Muscle of leg (tissue), 11 donors: ENCODE results near the gene TMEM50B. TPM values are rescaled to one million over a fixed set of nuclear protein-coding genes. Genes with fewer than 3 reads are reported as not detected.
"Not testable (repeated sequence)": the region's sequence is repeated elsewhere in the genome, so short reads cannot be mapped to it uniquely, and the experiment has no call there.

Experiments
- DNase-seq: peaks from one replicate; pipeline ENCODE4 v3.0.0; 2013
- H3K27ac ChIP-seq: one replicate; pipeline ENCODE4 v1.5.1; 2013; ENCODE audit warnings: mild to moderate bottlenecking, low read length, control low read depth
- H3K27me3 ChIP-seq: one replicate; pipeline ENCODE4 v1.6.1; 2013; ENCODE audit warnings: low read length; ENCODE audit not compliant: control insufficient read depth, insufficient read depth
- H3K36me3 ChIP-seq: one replicate; pipeline ENCODE4 v1.6.1; 2013; ENCODE audit warnings: low read length; ENCODE audit not compliant: control insufficient read depth, insufficient read depth
- H3K4me1 ChIP-seq: one replicate; pipeline ENCODE4 v1.6.1; 2013; ENCODE audit warnings: low read length; ENCODE audit not compliant: control insufficient read depth, insufficient read depth
- H3K4me3 ChIP-seq: one replicate; pipeline ENCODE4 v1.5.1; 2013; ENCODE audit warnings: low read length, control low read depth
- H3K9me3 ChIP-seq: replicated peaks from 2 replicates; pipeline ENCODE4 v1.6.1; 2013; ENCODE audit warnings: low read depth, low read length; ENCODE audit not compliant: control insufficient read depth
- WGBS: methylation state at CpG from one replicate; pipeline ENCODE4 v1.1.5; 2013; ENCODE audit warnings: missing lambda C conversion rate; ENCODE audit not compliant: insufficient coverage; 5-methylcytosine and 5-hydroxymethylcytosine counted together
- polyA plus RNA-seq, 8 donors: library from polyadenylated mRNA; unstranded; fragments of 120-200 nt; gene quantifications; one replicate each; pipeline versions ENCODE4 v1.2.1 to v1.2.3, GENCODE V29; 2013; ENCODE audit warnings: inconsistent platforms in 1 of 8, low replicate concordance in 1 of 8; ENCODE audit not compliant: insufficient read length in 8 of 8, insufficient read depth in 1 of 8
- total RNA-seq: library from RNA; stranded (reverse); fragments of 120-200 nt; gene quantifications from one replicate; pipeline ENCODE4 v1.2.4, GENCODE V29; 2013

The TMEM50B gene
- total and polyA plus RNA-seq, 9 donors, result 15.3 to 29.5 (median 22.9) TPM

DNA sequence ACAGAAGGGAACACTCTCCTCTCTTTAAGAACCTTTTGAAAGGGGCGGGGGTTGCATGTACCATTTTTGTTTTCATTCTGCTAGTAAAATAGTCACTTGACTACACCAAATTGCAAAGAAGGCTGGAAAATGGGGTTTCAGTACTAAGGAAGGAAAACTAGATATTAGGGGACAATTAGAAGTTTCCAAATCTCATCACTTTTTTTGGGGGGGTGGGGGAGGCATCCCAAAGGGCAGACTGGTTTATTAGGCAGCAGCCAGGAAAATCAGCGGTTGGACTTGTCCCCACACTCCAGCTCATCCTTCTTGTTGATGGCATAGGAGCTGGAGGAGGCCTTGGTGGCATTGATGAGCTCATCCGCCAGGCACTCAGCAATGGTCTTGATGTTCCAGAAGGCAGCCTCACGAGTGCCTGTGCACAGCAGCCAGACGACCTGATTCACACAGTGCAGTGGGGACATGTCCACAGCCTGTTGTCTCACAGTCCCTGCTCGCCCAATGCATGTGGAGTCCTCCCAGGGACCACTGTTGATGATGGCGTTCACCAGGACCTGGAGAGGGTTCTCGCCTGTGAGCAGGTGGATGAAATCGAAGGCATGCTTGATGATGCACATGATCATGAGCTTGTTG lies 1.7 kb upstream of the TMEM50B start:
- H3K4me1 ChIP-seq, result peaks cover 5% of the 10 kb centered on the region
- no peaks in the 10 kb centered on the region for H3K36me3 ChIP-seq
- 84% methylated on average over 7 of the region's 9 CpGs for WGBS

DNA sequence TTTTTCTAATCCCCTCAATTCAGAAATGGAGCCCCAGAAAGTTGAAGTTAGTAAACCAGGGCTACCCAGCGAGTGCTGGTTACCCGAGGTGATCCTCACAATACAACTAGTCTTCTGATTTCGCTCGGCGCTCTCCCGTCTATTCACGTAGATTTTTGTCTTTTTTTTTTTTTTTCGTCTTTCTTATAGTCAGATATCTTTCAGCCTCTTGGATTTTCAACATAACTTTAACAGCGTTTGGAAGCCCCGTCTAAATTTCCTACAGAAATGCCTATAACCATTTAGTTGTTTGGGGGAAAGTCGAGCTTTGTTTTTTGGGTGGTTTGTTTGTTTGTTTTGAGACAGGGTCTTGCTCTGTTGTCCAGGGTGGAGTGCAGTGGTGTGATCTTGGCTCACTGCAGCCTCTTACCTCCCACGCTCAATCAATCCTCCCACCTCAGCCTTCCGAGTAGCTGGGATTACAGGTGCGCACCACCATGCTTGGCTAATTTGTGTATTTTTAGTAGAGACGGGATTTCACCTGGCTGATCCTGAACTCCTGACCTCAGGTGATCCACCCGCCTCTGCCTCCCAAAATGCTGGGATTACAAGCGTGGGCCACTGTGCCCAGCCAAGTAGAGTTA lies 818 bp upstream of the TMEM50B start:
- Histone ChIP-seq H3K27me3 (no peaks in the 10 kb centered on the region), H3K36me3 (no peaks in the 10 kb centered on the region), H3K4me3 (peak overlapping the region; percentile 75), H3K9me3 (no peaks in the 10 kb centered on the region), H3K4me1 (peaks cover 5% of the 10 kb centered on the region), H3K27ac (peak overlapping the region; percentile 88)
- WGBS, result 27% methylated on average over 8 of the region's 17 CpGs
- no peak for DNase-seq

More for the DNA sequence above, 1.7 kb upstream of the TMEM50B start:
- DNase-seq, result no peak
- H3K27ac ChIP-seq, result no peak overlapping the region
- no peak overlapping the region for H3K4me3 ChIP-seq
- H3K27me3 ChIP-seq, result no peaks in the 10 kb centered on the region
- no peaks in the 10 kb centered on the region for H3K9me3 ChIP-seq

DNA sequence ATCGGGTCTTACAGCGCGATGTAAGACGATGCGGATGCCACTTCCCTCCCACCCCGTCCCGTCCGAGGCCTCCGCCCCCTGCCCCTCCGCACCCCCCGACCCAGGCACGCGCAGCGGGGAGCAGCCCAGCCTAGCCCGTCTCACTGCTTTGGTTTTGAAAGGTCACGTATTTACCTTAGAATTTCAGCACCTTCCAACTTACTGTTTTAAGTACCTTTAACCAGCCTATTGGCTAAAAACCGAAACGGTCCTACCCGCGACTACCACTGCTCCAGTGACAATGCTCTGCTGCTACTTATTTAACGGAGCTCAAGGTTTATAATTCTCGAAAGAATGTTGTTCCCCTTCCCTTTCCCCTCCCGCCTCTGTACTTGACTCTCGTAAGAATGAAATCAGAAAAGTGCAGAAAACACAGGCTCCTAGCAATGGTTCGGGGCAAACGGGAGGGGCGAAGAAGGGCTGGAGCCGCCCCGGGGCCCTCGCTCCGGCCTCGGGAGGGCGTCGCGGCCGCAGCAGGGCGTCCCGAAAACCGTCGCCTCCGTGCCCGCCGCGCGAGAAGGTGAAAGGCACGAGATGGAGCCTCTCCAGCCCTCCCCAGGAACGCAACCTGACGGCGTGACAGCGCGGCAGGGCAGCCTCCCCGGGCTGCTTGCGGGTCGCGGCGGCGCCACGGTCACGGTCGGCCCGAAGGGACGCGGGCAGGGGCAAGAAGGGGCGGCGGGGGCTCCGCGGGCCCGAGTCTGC lies 667 bp downstream of the TMEM50B start:
- Histone ChIP-seq H3K9me3 (no peaks in the 10 kb centered on the region), H3K27ac (peak overlapping the region; percentile 92)

DNA sequence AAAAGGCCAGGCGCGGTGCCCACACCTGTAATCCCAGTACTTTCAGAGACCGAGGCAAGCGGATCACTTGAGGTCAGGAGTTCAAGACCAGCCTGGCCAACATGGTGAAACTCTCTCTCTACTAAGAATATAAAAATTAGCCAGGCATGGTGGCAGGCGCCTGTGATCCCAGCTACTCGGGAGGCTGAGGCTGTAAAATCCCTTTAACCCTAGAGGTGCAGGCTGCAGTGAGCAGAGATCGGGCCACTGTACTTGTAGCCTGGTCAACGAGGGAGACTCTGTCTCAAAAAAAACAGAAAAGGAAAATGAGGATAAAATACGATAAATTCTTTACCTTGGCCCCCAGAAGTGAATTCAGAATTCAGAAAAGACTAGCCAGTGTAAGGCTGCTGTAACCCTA lies 1.6 kb downstream of the TMEM50B start:
- whole genome bisulfite sequencing, result 86% methylated on average over 1 of the region's 9 CpGs
- no peak for DNase-seq
- no peaks in the 10 kb centered on the region for H3K27me3 ChIP-seq
- peaks cover 5% of the 10 kb centered on the region for H3K4me1 ChIP-seq
- H3K9me3 ChIP-seq, result no peaks in the 10 kb centered on the region
- no peak overlapping the region for H3K27ac ChIP-seq
- H3K36me3 ChIP-seq, result no peaks in the 10 kb centered on the region
- peak overlapping the region; percentile 58 for H3K4me3 ChIP-seq

More for the DNA sequence above, 667 bp downstream of the TMEM50B start:
- WGBS, result under 1% methylated on average over 61 of the region's 68 CpGs
- Histone ChIP-seq H3K4me1 (peaks cover 5% of the 10 kb centered on the region), H3K27me3 (no peaks in the 10 kb centered on the region), H3K36me3 (no peaks in the 10 kb centered on the region), H3K4me3 (peak overlapping the region; percentile 58)
- peak; percentile 37 for DNase-seq

DNA sequence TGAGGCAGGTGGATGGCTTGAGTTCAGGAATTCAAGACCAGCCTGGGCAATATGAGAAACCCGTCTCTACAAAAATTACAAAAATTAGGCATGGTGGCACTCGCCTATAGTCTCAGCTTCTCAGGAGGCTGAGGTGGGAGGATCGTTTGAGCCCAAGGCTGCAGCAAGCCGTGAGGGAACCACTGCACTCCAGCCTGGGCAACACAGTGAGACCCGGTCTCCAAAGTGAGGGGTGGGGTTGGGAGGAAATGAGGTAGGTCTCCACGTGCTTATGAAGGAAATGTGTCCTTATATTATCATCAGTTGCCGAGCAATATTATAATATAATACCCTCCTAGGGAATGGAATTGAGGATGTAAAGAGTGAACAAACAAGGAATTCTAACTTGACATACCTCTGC lies 2.7 kb downstream of the TMEM50B start:
- no peak overlapping the region for H3K27ac ChIP-seq
- WGBS, result no CpG with 5 or more reads among the region's 7 CpGs
- no peak for DNase-seq
- H3K9me3 ChIP-seq, result no peaks in the 10 kb centered on the region
- H3K36me3 ChIP-seq, result no peaks in the 10 kb centered on the region
- no peak overlapping the region for H3K4me3 ChIP-seq
- peaks cover 5% of the 10 kb centered on the region for H3K4me1 ChIP-seq
- H3K27me3 ChIP-seq, result no peaks in the 10 kb centered on the region

DNA sequence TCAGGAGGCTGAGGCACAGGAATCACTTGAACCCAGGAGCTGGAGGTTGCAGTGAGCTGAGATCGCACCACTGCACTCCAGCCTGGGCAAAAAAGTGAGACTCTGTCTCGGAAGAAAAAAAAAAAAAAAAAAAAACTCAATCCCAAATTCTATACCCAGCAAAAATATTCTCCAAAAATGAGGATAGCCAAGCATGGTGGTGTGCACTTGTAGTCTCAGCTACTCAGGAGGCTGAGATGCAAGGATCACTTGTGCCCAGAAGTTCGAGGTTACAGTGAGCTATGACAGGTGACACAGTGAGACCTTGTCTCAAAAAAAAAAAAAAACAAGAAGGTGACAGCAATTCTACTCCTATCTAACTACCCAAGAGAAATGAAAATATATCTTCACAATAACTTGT lies 6.4 kb downstream of the TMEM50B start:
- H3K27me3 ChIP-seq, result no peaks in the 10 kb centered on the region
- WGBS, result no CpG with 5 or more reads among the region's 3 CpGs
- H3K9me3 ChIP-seq, result no peaks in the 10 kb centered on the region
- H3K4me1 ChIP-seq, result peaks cover 3% of the 10 kb centered on the region
- no peaks in the 10 kb centered on the region for H3K36me3 ChIP-seq
- no peak overlapping the region for H3K4me3 ChIP-seq
- H3K27ac ChIP-seq, result no peak overlapping the region
- DNase-seq, result no peak

DNA sequence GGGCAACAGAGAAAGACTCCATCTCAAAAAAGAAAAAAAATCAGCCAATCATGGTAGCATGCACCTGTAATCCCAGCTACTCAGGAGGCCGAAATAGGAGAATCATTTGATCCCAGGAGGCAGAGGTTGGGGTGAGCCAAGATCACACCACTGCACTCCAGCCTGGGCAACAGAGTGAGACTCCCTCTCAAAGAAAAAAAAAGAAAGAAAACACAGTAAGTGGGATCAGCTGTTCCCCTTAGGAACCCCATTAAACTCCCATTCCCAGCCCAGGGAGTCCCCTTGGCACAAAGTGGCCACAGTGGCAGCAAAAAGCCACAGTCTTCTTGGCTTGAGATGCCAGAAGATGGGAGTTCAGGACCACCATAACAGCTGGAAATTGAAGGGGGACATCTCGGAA lies 9.1 kb downstream of the TMEM50B start:
- DNase-seq, result no peak
- Histone ChIP-seq H3K36me3 (no peaks in the 10 kb centered on the region), H3K27me3 (no peaks in the 10 kb centered on the region), H3K4me1 (no peaks in the 10 kb centered on the region), H3K4me3 (no peak overlapping the region), H3K27ac (no peak overlapping the region), H3K9me3 (no peaks in the 10 kb centered on the region)
- WGBS, result no CpG with 5 or more reads among the region's 2 CpGs

DNA sequence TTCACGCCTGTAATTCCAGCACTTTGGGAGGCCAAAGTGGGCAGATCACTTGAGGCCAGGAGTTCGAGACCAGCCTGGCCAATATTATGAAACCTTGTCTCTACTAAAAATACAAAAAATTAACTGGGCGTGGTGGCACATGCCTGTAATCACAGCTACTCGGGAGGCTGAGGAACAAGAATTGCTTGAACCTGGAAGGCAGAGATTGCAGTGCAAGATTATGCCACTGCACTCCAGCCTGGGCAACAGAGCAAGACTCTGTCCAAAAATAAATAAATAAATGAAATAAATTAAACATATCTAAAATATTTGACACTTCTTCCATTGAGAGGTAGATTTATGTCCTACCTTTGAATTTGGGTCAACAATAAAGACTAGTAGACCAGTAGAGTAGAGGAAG lies 10.6 kb downstream of the TMEM50B start:
- not testable (repeated sequence) for H3K4me1 ChIP-seq, H3K27me3 ChIP-seq, H3K4me3 ChIP-seq, H3K36me3 ChIP-seq, H3K9me3 ChIP-seq, DNase-seq, H3K27ac ChIP-seq
- 82% methylated on average over 2 of the region's 4 CpGs for WGBS

DNA sequence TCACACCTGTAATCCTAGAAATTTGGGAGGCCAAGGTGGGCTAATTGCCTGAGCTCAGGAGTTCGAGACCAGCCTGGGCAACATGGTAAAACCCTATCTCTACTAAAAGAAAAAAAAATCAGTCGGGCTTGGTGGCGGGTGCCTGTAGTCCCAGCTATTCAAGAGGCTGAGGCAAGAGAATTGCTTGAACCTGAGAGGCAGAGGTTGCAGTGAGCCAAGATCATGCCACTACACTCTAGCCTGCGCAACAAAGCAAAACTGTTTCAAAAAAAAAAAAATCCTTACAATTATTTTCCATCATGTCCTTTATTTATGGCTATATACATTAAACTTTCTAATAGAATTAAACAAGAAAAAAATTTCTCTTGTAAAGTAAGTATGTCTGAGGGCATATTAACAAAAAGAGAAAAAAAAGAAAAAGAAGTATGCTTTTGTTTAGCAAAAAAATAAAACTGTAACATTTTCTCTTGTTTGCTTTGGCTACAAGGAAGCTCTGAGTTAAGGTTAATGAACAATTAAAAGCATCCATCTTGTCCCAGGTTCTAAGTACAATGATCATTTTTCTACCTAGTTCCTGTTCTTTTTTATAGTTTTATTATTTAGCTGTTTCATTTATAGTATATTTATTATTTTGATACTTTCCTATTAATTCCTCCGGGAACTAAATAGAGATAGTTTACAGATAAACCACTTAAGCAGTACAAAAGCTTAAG lies 18.1 kb downstream of the TMEM50B start:
- H3K27me3 ChIP-seq, result no peaks in the 10 kb centered on the region
- no peak overlapping the region for H3K4me3 ChIP-seq
- DNase-seq, result no peak
- no peaks in the 10 kb centered on the region for H3K4me1 ChIP-seq
- H3K27ac ChIP-seq, result no peak overlapping the region
- H3K9me3 ChIP-seq, result no peaks in the 10 kb centered on the region
- H3K36me3 ChIP-seq, result peaks cover 9% of the 10 kb centered on the region
- no CpG with 5 or more reads among the region's 5 CpGs for WGBS

DNA sequence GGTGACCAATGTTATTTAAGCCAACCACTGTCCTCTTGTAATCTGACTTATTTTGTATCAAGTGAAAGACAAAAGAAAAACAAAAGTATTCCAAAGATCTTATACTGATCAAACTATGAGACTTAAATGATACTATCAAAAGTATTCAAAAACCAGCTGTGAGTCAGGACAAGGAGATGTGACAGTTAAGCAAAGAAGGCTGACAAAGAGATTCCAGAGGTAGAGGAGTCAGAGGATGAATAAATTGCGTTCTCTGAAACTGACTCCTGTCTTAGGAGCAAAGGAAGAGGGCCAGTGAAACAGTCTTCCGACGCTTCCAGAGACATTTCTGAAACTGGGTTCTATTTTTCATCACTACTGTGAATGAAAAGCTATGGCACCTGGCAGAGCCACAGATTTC lies 20.9 kb downstream of the TMEM50B start:
- Histone ChIP-seq H3K27ac (no peak overlapping the region), H3K36me3 (peaks cover 7% of the 10 kb centered on the region), H3K27me3 (no peaks in the 10 kb centered on the region), H3K9me3 (no peaks in the 10 kb centered on the region), H3K4me3 (no peak overlapping the region), H3K4me1 (no peaks in the 10 kb centered on the region)
- no peak for DNase-seq
- 100% methylated on average over 1 of the region's 3 CpGs for WGBS
